ENCODE results near the gene TBC1D22A. TPM values are rescaled to one million over a fixed set of nuclear protein-coding genes. Genes with fewer than 3 reads are reported as not detected.

TBC1D22A gene
- total and polyA plus RNA-seq, 2 donors from 2014 or later: 24.6 to 39.4 TPM

- Histone ChIP-seq H3K27me3 (ENCODE audit: control insufficient read depth, insufficient read depth, low read length) (no peaks in the 10 kb centered on the region), H3K4me1 (ENCODE audit: control insufficient read depth in 2 of 3, insufficient read depth in 2 of 3, low read depth in 1 of 3, low read length in 3 of 3) (no peaks in the 10 kb centered on the region), H3K9ac (ENCODE audit: low read length in 3 of 3) (no peak overlapping the region), H3K9me3 (ENCODE audit: control insufficient read depth in 2 of 3, insufficient read depth in 1 of 3, low read length in 3 of 3) (no peaks in the 10 kb centered on the region), H3K4me3 (ENCODE audit: low read length in 3 of 3) (no peak overlapping the region), H3K27ac (ENCODE audit: low read depth in 2 of 2, low read length in 2 of 2) (no peak overlapping the region), H3K36me3 (ENCODE audit: control insufficient read depth in 2 of 3, insufficient read depth in 3 of 3, low read length in 3 of 3) (peaks cover 0 to 2% (median 0%) of the 10 kb centered on the region in 3 donors)
- no peak for TF ChIP-seq CTCF (IDR thresholded peaks at IDR 0.05; ENCODE audit: borderline replicate concordance, extremely low read depth, insufficient read depth)
- intact Hi-C loops (cut with DNase I): no loop called here
- peak in 2 of 5 donors; percentile 41 to 55 for DNase-seq
- no peak for FAIRE-seq
Observed at GRCh38 chr22:46946383-46946962, 184.0 kb downstream of the TBC1D22A start.

GRCh38 chr22:46947516-46948257 is 185.2 kb downstream of the TBC1D22A start:
- Histone ChIP-seq H3K4me1 (ENCODE audit: control insufficient read depth in 2 of 3, insufficient read depth in 2 of 3, low read depth in 1 of 3, low read length in 3 of 3) (no peaks in the 10 kb centered on the region), H3K27me3 (ENCODE audit: control insufficient read depth, insufficient read depth, low read length) (no peaks in the 10 kb centered on the region), H3K36me3 (ENCODE audit: control insufficient read depth in 2 of 3, insufficient read depth in 3 of 3, low read length in 3 of 3) (peaks cover 0 to 2% (median 0%) of the 10 kb centered on the region in 3 donors), H3K9ac (ENCODE audit: low read length in 3 of 3) (no peak overlapping the region), H3K9me3 (ENCODE audit: control insufficient read depth in 2 of 3, insufficient read depth in 1 of 3, low read length in 3 of 3) (no peaks in the 10 kb centered on the region), H3K4me3 (ENCODE audit: low read length in 3 of 3) (no peak overlapping the region), H3K27ac (ENCODE audit: low read depth in 2 of 2, low read length in 2 of 2) (no peak overlapping the region)
- no peak for TF ChIP-seq CTCF (IDR thresholded peaks at IDR 0.05; ENCODE audit: borderline replicate concordance, extremely low read depth, insufficient read depth)
- intact Hi-C loops (cut with DNase I): no loop called here
- no peak for DNase-seq
- FAIRE-seq: no peak

GRCh38 chr22:46948411-46949144 is 186.1 kb downstream of the TBC1D22A start:
- Histone ChIP-seq H3K27me3 (ENCODE audit: control insufficient read depth, insufficient read depth, low read length) (no peaks in the 10 kb centered on the region), H3K36me3 (ENCODE audit: control insufficient read depth in 2 of 3, insufficient read depth in 3 of 3, low read length in 3 of 3) (peaks cover 0 to 2% (median 0%) of the 10 kb centered on the region in 3 donors), H3K9me3 (ENCODE audit: control insufficient read depth in 2 of 3, insufficient read depth in 1 of 3, low read length in 3 of 3) (no peaks in the 10 kb centered on the region), H3K27ac (ENCODE audit: low read depth in 2 of 2, low read length in 2 of 2) (no peak overlapping the region), H3K4me1 (ENCODE audit: control insufficient read depth in 2 of 3, insufficient read depth in 2 of 3, low read depth in 1 of 3, low read length in 3 of 3) (no peaks in the 10 kb centered on the region), H3K4me3 (ENCODE audit: low read length in 3 of 3) (no peak overlapping the region), H3K9ac (ENCODE audit: low read length in 3 of 3) (no peak overlapping the region)
- intact Hi-C loops (cut with DNase I): no loop called here
- DNase-seq (no peak), FAIRE-seq (no peak)
- no peak for TF ChIP-seq CTCF (IDR thresholded peaks at IDR 0.05; ENCODE audit: borderline replicate concordance, extremely low read depth, insufficient read depth)
